Ishikawa (cell line): ENCODE data around the gene ELL2.

Experiments
- FOXM1 ChIP-seq: IDR thresholded peaks from 2 replicates; pipeline ENCODE4 v1.6.1; 2012; ENCODE audit warnings: low read depth, borderline replicate concordance
- RAD21 ChIP-seq: IDR thresholded peaks from 2 replicates; pipeline ENCODE4 v1.6.1; 2012; ENCODE audit warnings: low read depth
- TAF1 ChIP-seq: IDR thresholded peaks from 2 replicates; pipeline ENCODE4 v1.6.1; 2012; ENCODE audit warnings: low read depth, mild to moderate bottlenecking
- TF ChIP-seq, protein P1 (sequence below): IDR thresholded peaks from 2 replicates; pipeline ENCODE4 v1.6.1; 2012

DNA sequence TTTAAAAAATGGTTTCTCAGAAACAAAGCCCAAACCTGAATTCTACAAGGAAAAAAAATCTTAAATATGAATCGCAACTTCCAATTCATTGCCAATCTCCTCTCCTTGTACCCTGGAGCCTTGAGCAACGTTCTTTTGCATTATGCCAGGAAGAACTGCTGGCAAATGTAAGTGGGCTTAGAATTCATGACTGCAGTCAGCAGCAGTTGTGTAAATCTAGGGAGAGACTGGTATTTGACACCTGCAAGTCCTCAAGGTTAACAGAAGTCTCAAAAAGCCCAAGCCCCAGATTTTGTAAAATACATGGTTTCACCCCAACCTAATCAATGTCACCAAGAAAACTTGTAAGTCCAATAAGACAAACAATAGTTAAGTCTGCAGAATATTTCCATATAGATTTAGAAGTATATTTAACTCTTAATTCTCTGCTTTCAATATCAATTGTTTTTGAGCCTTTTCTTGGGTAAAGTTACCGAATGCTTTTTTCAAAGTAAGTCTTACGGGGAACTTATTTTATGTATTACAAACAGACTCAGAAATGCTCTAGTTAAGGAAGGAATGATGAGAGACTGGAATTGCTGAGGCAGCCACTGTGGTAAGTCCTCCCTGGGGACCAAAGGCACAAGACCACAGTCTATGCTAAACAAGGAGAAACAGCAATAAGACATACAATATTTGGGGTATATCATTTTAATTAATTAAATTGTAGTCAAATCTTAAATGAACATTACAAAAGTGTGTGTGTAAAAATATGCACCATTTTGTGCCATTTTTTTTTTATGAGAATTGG, 31.3 kb downstream of the ELL2 start:
- TF ChIP-seq TAF1 (no peak), RAD21 (no peak), FOXM1 (no peak)
- TF ChIP-seq, protein P1, sequence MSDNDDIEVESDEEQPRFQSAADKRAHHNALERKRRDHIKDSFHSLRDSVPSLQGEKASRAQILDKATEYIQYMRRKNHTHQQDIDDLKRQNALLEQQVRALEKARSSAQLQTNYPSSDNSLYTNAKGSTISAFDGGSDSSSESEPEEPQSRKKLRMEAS: no peak
